Measurements from ENCODE around the gene KCNV2.

KCNV2 gene

DNA sequence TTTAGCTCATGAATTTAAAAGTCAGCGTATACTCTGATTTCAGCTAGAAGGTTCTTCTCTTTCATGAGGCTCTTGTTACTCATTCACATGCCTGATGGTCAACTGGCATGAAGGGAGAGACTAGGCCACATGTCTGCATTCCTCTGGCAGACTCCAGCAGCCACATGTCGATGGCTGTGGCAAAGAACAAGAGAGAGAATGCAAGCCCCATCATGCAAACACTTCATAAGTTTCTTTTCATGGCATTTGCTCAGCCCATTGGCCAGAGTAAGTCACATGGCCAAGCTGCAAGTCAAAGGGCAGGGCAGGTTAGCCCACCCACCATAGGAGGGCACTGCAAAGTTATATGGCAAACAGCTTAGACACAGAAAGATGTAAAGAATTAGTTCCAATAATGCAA is 5.4 kb downstream of the KCNV2 start:
- no peak for DNase-seq

DNA sequence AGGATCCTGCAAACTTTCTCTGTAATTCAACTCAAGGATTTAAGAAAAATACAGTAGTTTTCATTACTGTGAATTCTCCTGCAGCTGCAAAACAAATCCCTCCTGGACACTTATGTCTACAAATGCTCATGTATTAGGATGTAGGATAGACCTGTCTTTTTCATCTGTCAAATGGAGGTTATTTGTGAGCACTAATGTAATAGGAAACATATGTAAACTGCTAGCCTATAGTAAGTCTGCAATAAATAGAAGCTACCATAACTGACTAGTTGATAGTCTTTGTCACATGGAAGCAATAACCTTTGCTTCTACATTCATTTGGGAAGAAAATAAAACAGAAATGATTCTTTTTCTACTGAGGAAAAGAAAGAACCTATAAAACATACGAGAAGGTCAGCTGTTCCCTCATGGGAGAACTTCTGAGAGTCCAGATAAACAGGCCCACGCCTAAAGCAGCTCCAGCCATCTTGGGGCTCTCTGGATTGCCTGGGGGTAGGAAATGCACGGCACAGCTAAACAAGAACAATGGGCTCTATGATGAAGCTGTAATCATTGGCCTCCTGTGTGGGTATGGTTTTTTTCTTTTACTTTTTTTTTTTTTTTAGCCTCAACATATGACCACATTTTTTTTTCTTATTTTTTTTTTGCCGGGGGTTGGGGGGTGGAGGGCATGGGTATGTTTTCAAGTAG is 6.2 kb downstream of the KCNV2 start:
- DNase-seq, result no peak

DNA sequence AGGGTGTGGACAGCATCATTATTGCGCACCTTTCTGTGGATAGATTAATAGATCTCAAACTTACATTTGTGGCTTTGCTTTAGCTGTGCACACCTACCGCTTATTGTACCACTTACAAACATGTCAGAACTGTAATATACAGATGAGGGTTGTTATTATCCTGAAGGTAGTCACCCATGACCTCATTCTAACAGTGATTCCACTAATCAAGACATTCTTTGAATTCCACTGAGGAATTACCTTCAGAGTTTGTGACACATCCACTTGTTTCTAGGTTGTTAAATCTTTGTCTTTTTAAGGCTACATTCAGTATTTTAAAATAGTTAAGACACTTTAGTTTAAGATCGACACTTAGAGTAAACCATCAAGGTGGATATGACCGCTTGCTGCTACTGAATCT is 7.8 kb downstream of the KCNV2 start:
- no peak for DNase-seq

DNA sequence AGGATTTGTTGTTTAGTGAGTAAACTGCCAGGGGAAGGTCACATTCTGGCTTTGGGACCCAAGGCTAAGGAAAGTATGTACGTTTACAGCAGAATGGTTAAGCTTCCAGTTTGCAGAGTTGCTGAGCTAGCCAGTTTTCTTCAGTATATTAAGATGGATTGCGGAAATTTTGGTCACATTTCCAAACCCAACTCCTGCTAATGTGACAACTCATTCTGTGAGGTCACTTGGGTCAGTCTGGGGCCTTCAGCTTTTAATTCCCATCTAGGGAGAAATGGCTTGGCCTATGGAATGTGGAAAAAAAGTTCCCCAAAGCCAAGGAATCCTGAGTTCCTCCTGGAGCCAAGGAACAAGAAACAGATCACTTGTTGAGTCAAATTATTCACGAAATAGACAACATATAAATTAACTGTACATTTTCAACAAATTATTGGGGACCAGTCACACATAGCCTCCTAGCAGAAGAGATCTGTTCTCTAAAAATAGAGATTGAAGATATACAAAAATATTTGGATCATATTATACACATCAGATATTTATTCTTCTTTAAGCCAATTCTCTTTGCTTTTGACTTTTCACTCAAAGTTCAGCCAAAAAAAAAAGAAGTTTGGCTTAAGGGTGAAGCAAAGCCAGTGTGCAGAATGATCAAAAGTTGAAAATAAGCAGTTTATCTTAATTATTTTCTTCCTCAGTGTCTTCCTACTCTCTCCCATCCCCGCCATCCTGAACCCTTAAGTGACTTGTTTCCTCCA is 8.8 kb downstream of the KCNV2 start:
- no peak for DNase-seq

DNA sequence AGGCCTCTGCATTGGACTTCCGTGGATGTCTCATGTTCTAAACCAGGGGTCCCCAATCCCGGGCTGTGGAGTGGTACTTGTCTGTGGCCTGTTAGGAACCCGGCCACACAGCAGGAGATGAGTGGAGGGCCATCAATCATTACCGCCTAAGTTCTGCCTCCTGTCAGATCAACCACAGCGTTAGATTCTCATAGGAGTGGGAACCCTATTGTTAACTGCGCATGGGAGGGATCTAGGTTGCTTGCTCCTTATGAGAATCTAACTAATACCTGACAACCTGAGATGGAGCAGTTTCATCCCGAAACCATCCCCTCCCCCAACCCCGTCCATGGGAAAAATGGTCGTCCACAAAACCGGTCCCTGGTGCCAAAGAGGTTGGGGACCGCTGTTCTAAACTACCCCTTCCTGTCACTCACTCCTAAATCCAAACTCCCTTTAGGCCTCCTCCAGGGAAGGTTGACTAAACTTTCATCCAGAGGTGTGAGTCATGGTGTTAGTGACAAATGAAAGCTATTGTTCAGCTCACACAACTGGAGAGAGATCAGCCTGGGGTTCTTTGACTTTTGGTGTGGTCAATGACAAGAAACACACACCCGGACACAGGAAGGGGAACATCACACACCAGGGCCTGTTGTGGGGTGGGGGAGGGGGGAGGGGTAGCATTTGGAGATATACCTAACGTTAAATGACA is 9.5 kb downstream of the KCNV2 start:
- DNase-seq, result no peak

DNA sequence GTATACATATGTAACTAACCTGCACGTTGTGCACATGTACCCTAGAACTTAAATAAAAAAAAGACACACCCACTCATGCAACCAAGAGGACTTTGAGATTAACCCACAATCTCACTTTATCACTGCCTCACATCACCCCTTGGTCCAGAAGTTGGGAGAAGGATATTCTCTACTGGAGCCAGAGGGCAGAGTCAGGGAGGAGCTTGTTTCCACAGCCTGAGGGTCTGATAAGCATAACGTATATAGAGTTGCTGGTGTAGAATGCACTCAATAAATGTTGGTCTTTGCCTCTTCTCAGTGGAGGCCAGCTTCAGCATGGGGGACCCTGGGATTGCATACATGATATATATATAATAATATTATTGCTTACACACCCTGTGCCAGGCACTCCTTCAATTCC is 10.1 kb downstream of the KCNV2 start:
- DNase-seq, result no peak

DNA sequence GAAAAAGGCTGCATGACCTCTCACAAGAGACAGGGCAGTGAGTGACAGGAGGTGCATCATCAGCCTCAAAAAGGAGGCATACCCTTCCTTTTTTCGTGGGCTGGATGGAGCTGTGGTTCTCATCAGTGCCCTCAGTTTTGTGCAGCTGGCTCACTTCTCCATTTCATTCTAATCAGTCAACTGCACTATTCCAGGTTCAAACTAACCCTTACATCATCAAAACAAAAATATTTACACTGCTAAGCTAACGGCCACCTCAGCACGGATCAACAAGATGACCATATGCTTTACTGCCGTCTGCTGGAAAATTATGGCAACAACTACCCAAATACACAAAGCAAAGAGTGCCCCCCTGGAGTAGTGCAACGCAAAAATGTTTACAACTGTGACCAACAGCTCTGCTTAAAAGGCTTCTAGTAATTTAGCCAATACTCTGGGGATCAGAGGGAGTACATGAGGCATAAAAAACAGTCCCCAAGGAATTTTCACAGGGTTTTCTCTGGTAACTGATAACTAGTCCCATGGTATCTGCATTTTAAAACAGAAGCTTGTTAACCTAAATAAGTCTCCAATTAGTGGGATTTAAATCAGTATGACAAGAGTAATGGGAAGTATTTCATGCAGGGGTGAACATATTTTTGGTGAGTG is 10.8 kb downstream of the KCNV2 start:
- DNase-seq, result peak; percentile 19

DNA sequence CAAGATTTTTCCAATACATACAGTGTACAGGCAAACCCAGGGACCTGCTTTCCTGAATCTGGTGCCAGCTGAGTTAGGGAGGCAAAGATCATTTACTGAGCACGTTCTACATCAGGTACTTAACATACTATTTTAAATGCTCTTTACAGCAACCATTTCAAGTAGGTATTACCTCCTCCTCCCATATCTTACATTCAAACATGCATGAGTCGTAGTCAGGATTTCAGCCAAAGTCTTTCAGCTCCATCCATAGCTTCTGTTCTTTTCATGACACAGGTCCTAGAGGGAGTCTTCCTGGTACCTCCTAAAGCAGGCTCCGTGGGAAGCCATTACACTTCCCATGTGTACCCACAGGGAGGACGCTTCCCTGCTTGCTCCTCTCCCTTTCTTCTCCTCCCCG is 11.7 kb downstream of the KCNV2 start:
- DNase-seq, result no peak

DNA sequence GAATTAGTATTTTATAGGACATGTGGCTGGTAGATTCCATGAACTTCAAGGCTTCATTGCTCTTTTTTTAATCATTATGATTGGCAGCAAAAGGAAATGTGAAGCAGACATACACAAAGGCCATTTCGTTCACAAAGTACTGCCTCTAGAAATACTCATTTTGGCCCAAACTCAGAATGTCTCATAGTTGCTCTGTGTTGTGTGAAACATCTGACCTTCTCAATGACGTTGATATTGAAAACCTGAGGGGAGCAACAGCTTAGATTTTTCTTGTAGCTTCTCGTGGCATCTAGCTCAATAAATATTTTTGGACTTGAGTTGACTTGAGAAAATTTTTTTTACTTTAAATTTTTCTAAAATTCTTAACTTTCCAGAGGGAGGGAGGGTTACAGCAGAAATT is 12.4 kb downstream of the KCNV2 start:
- no peak for DNase-seq

DNA sequence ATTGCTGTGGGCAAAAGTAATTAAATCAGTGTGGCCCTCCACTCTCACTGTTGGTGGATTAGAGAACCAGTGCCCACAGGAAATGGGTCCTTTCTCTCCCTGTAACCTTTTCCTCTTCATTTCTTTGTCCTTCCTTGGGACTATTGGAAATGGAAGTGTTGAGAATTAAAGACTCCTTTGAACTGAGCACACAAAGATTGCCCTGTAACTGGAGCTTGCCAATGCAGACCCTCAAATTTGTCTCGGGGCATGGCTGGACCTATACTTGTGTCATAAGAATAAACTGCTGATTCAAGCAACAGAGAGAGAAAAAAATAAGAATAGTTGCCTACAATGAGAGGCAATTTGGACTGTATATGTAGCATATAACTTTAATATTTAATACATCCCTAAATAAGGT is 13.7 kb downstream of the KCNV2 start:
- DNase-seq, result no peak

DNA sequence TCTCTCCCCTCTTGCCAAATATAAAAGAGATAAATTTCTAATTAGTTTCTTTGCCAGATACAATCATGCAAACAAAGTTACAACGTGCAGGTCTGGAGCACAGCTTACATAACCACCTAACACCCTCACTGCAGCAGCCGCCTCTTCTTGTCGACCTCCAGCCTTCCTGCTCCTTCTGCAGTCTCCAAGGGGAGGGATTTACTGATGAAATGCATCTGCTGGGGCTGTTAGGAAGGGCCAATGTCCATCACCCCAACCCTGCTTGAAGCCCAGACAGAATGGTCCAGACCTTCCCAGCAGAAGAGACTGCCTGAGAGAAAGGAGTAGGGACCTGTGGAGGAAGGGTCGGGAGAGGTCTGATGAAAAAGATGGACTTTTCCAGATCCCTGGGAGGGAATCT is 15.2 kb downstream of the KCNV2 start:
- no peak for DNase-seq

DNA sequence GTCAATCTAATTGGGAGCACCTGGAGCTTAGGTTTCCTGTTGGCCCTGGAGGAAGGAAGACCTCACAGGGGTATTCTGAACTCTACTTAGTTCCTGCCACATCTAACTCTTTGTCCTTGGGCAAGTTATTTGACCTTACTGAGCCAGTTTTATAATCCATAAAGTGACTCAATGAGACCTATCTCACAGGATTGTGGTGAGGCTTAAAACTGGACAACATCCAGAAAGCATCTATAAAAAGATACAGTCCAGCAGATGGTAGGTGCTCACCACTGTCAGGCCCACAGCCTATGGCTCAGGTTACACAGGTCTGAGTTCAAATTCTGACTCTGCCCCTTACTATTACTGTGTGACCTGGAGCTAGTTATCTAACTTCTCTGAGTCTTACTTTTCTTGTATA is 23.3 kb downstream of the KCNV2 start:
- DNase-seq, result no peak

DNA sequence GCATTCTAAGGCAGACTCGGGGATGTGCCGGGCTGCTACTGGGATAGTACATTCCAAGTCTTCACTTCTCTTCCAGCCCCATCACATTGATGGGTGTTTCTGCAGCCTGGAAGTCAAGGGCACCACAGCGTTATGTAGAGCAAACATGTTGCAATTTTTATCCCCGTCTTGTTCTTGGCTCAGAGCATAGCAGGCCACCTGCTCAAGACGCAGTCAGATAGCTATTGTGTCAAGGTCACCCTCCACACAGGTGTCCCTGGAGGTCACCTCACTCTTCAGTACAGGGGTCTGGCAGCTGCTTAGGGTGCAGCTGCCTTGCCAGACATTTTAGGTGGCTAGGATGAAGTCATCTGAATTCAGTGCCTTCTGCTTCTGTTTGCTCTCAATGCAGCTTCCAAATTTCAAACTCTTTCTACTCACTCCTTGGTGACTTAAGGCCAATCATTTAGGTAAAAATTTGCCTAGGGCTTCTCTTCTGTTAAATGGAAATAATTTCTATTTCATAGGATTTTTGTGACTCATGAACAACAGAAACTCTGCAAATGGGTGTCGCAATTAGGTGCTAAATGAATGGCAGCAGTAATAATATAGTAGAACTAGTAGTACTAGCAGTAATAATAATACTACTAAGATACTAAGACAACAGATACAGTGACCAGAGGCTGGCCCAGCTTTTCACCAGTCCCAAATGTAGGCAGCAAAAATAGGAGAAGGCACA is 24.3 kb downstream of the KCNV2 start:
- DNase-seq, result no peak

DNA sequence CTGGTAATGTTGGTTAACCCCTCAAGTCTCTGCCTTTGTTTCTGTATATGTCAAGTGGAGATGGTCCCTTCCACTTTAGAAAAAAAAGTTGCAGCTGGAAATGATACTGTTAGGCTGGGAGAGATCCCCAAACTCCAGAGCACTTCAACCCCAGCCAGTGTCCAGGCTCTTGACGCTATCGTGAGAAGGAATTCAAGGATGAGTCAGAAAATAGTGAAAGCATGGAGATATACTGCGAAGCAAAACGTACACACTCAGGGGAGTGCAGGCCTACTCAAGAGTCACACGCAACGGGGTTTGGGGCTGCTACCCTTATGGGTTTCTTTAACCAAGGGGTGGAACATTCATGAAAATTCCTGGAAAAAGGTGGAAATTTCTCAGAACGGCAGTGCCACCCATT is 24.9 kb downstream of the KCNV2 start:
- DNase-seq, result no peak

DNA sequence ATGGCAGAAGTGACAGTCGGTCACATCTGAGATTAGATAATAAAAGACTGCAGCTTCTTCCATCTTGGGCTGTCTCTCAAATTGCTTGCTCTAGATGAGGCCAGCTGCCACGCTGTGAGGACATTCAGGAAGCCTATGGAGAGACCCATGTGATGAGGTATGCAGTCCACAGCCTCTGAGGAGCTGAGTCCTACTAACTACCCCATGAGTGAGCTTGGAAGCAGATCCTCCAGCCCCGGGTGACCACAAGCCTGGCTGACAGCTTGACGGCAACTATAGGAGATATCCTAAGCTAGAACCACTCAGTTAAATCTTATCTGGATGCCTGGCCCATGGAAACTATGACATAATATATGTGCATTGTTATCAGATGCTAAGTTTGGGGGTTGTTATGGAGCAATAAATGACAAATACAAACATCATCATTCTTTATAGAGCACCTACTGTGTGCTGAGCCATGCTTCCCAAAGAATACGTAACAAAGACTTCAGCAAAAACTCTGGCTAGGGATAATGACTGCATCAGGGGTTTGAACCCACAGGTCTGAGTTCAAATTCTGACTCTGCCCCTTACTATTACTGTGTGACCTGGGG is 26.7 kb downstream of the KCNV2 start:
- no peak for DNase-seq

DNA sequence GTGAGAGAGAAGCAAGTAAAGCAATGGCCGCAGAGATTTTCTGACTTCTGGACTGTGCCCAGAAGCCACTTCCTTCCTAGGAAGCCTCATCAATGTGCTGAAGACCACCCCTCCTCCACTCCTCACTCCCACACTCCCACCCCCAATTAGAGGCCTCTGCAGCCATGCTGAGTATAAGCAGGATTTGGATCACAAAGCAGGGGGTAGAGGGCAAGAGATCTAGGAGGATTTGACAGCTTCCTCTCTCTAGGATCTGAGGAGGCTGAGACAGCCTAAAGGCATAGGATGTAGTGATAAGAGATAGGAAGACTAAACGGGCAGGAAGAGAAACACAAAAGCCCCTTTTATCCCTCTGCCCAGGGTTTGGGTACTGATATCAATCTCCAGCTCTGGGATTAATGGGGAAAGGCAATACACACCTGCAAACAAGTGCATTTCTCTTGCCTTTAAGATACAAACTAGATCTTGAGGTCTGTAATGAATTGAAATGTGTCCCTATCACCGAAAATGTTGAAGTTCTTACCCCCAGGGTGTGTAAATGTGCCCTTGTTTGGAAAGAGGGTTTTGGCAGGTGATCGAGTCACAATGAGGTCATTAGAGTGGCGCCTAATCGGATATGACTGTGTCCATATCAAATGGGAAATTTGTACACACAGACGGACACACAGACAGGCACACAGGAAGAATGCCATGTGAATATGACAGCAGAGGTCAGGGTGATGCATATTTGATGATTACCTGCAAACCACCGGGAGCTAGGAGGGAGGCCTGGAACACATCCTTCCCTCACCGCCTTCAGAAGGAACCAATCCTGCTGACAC is 28.5 kb downstream of the KCNV2 start:
- no peak for DNase-seq

DNA sequence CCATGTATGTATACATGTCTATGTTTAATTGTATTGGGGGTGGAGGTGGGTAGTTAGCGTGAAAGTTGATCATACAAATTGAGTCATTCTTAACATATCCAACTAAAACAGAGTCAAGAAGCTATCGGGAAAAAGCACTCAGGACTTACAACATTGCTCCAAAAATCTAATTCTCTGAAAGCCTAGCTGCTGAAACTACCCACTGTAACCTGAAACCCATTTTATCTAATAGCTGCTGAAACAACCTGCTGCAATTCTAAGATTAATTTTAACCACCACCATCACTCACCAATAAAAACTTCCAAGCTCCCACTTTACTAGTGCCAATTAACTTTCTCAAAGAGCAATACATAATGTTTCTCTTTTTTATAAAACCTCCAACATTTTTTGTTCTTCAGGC is 32.2 kb downstream of the KCNV2 start:
- no peak for DNase-seq

DNA sequence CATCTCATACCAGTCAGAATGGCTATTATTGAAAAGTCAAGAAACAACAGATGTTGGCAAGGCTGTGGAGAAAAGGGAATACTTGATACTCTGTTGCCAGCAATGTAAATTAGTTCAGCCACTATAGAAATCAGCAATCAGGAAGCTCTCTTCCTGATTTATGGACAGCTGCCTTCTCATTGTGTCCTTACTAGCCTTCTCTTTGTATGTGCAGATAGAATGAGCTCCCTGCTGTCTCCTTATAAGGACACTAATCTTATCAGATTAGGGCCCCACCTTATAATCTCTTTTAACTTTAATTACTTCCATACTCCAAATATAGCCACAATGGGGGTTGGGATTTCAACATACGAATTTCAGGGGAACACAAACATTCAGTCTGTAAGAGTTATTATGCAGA is 38.0 kb downstream of the KCNV2 start:
- DNase-seq, result no peak

DNA sequence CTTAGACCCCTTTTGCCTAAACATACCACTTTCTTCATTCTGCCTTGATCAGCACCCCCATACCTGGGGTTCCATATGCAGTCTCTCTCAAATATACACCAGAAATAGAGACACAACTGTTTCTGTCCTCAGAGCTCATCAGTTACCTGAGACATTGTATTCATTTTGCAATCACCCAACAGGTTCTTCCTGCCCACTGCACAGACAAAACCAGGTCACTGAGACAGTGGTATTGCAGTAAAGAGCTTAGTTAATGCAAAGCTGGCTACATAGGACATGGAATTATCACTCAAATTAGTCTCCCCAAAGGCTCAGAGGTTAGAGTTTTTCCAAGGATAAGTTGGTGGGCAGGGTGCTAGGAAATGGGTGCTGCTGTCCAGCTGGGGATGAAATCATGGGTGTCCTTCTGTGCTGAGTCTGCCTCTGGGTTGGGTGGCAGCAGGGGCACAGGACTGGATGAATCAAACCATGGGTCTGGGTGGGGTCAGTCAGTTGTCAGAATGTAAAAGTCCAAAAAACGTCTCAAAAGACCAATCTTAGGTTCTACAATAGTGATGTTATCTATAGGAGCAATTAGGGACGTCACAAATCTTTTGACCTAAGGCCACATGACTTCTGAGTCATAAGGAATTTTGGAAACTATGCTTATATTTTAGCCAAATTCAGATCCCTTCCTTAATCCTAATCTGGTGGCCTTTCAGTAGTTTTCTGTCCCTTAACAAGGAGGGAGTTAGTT is 41.0 kb downstream of the KCNV2 start:
- DNase-seq, result no peak

DNA sequence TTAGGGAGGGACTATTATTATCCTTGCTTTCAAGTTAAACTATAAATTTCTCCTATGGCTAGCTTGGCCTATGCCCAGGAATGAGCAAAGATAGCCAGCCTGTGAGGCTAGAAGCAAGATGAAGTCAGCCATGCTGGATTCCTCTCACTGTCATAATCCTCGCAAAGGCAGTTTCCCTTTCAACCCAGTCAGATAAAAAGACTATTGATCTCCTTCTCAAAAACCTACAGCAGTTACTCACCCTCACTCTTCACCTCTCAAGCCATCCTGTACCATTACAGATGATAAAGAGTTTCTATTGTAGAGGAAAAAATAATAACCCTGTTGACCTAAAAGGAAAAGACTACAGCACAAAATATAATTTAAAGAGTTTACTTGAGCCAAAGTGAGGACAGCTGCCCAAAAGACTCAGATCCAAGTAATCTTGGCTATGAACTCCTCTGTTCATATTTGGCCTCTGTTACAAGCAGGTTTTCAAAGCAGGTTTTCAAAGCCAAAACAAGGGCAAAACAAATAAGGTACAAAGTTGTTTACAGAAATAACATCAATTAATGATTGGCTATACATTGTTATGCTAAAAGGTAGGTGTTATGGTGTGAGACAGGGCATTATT is 41.7 kb downstream of the KCNV2 start:
- no peak for DNase-seq

DNA sequence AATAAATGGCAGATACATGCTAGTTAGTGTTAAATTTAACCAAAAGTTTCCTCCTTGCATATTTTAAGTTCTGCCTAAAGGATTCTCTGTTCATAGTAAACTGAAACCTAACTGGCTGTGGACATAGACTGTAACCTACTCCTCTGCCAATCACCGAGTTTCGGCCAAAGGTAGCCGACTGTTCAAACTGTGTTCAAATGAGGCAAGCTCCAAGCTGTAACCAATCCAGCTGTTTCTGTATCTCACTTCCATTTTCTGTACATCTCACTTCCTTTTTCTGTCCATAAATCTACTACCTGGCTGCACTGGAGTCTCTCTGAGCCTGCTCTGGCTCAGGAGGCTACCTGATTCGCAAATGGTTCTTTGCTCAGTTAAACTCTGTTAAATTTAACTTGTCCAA is 44.1 kb downstream of the KCNV2 start:
- DNase-seq, result no peak

Measured in amniotic stem cell (primary cell).